HFFc6 (cell line): ENCODE results near the gene GLI1. TPM values are rescaled to one million over a fixed set of nuclear protein-coding genes. Genes with fewer than 3 reads are reported as not detected.
"Not testable (repeated sequence)": the region's sequence is repeated elsewhere in the genome, so short reads cannot be mapped to it uniquely, and the experiment has no call there.

Source experiments
- DNase-seq: peaks from one replicate; pipeline ENCODE4 v3.0.0-alpha.2; 2018
- H3K27ac Mint-ChIP-seq: 2 replicates; pipeline ENCODE4 v1.8.0; 2020; ENCODE audit warnings: mild to moderate bottlenecking, mixed read lengths
- H3K27me3 Mint-ChIP-seq: 2 replicates; pipeline ENCODE4 v1.8.0; 2021; ENCODE audit warnings: mild to moderate bottlenecking, moderate library complexity, mixed read lengths; ENCODE audit not compliant: insufficient read depth
- H3K36me3 Mint-ChIP-seq: 2 replicates; pipeline ENCODE4 v1.8.0; 2021; ENCODE audit warnings: low read depth, mixed read lengths
- H3K4me1 Mint-ChIP-seq: 2 replicates; pipeline ENCODE4 v1.8.0; 2020; ENCODE audit warnings: low read depth, mixed read lengths
- H3K4me3 Mint-ChIP-seq: 2 replicates; pipeline ENCODE4 v1.8.0; 2020; ENCODE audit warnings: mild to moderate bottlenecking, moderate library complexity, mixed read lengths
- H3K9me3 Mint-ChIP-seq: 2 replicates; pipeline ENCODE4 v1.8.0; 2020; ENCODE audit warnings: mild to moderate bottlenecking, mixed read lengths
- CTCF ChIP-seq: fragments of 200-600 bp; sonication (generic); IDR thresholded peaks from 2 replicates; pipeline ENCODE4 v1.5.0; 2021; ENCODE audit warnings: antibody characterized with exemption, mild to moderate bottlenecking
- total RNA-seq, 6 experiments: library from RNA; stranded (reverse); fragmentation: NEBNext Ultra II Directional; extraction: Animal tissue kit (Norgen Biotek cat#: 25700); gene quantifications; 2 replicates in 1 of 6; 3 replicates in 5 of 6; pipeline ENCODE4 v1.2.3, GENCODE V29; 2021

GLI1 gene
- total RNA-seq, 6 experiments from 2014 or later: 3.9 to 5.8 (median 4.6) TPM

- peaks cover 8% of the 10 kb centered on the region for H3K4me1 Mint-ChIP-seq
- no peak overlapping the region for H3K4me3 Mint-ChIP-seq
- TF ChIP-seq CTCF: no peak
- no peak overlapping the region for H3K27ac Mint-ChIP-seq
- no peak for DNase-seq
- no peaks in the 10 kb centered on the region for H3K9me3 Mint-ChIP-seq
- H3K27me3 Mint-ChIP-seq: peaks cover 4% of the 10 kb centered on the region; the same call in 1 of the 2 replicates
- H3K36me3 Mint-ChIP-seq: no peaks in the 10 kb centered on the region
These were observed 24.3 kb upstream of the GLI1 start for GRCh38 chr12:57435293-57435692.

GRCh38 chr12:57438400-57438799 is 21.2 kb upstream of the GLI1 start:
- peaks cover 6% of the 10 kb centered on the region; the same call in 1 of the 2 replicates for H3K27me3 Mint-ChIP-seq
- no peak for DNase-seq
- H3K4me1 Mint-ChIP-seq: no peaks in the 10 kb centered on the region
- H3K9me3 Mint-ChIP-seq: peaks cover 11% of the 10 kb centered on the region
- no peak for TF ChIP-seq CTCF
- no peak overlapping the region for H3K27ac Mint-ChIP-seq
- no peak overlapping the region for H3K4me3 Mint-ChIP-seq
- peaks cover 10% of the 10 kb centered on the region for H3K36me3 Mint-ChIP-seq

GRCh38 chr12:57439762-57440266 is 19.8 kb upstream of the GLI1 start:
- DNase-seq: no peak
- Mint-ChIP-seq H3K27ac (no peak overlapping the region), H3K27me3 (peaks cover 6% of the 10 kb centered on the region; the same call in 1 of the 2 replicates), H3K4me1 (no peaks in the 10 kb centered on the region), H3K4me3 (no peak overlapping the region), H3K36me3 (peaks cover 10% of the 10 kb centered on the region), H3K9me3 (peaks cover 11% of the 10 kb centered on the region)
- TF ChIP-seq CTCF: no peak

GRCh38 chr12:57441393-57441792 is 18.2 kb upstream of the GLI1 start:
- not testable (repeated sequence) for DNase-seq, H3K4me1 Mint-ChIP-seq, H3K4me3 Mint-ChIP-seq, H3K27me3 Mint-ChIP-seq, H3K27ac Mint-ChIP-seq
- peaks cover 10% of the 10 kb centered on the region for H3K36me3 Mint-ChIP-seq
- H3K9me3 Mint-ChIP-seq: peaks cover 11% of the 10 kb centered on the region

GRCh38 chr12:57441846-57442427 is 17.6 kb upstream of the GLI1 start:
- H3K4me3 Mint-ChIP-seq: no peak overlapping the region

GRCh38 chr12:57444337-57444736 is 15.2 kb upstream of the GLI1 start:
- not testable (repeated sequence) for H3K27me3 Mint-ChIP-seq, H3K27ac Mint-ChIP-seq, DNase-seq, H3K4me3 Mint-ChIP-seq, H3K4me1 Mint-ChIP-seq
- Mint-ChIP-seq H3K9me3 (peaks cover 11% of the 10 kb centered on the region), H3K36me3 (peaks cover 10% of the 10 kb centered on the region)

More at GRCh38 chr12:57441846-57442427, 17.6 kb upstream of the GLI1 start:
- H3K27me3 Mint-ChIP-seq: peaks cover 6% of the 10 kb centered on the region; the same call in 1 of the 2 replicates
- no peak overlapping the region for H3K27ac Mint-ChIP-seq
- peaks cover 11% of the 10 kb centered on the region for H3K9me3 Mint-ChIP-seq
- no peak for DNase-seq
- peaks cover 10% of the 10 kb centered on the region for H3K36me3 Mint-ChIP-seq
- H3K4me1 Mint-ChIP-seq: no peaks in the 10 kb centered on the region
- no peak for TF ChIP-seq CTCF
